Coronary artery (tissue), 2 donors: Measurements from ENCODE around the gene FLT3.
"Not testable (repeated sequence)": the region's sequence is repeated elsewhere in the genome, so short reads cannot be mapped to it uniquely, and the experiment has no call there.

Experiments used
- DNase-seq: peaks from one replicate; pipeline ENCODE4 v3.0.0-alpha.2; 2017; ENCODE audit warnings: low spot score
- H3K27ac ChIP-seq, 2 donors: fragments of 200-600 bp; sonication (generic); one replicate each; pipeline ENCODE4 v1.5.1; 2016 to 2019
- H3K4me3 ChIP-seq: fragments of 200-600 bp; sonication (generic); 2 replicates; pipeline ENCODE4 v1.5.1; 2016; ENCODE audit warnings: mild to moderate bottlenecking, moderate library complexity
- CTCF ChIP-seq: fragments of 200-600 bp; sonication (generic); IDR thresholded peaks from one replicate; pipeline ENCODE4 v1.5.1; 2019; ENCODE audit warnings: antibody characterized with exemption

FLT3 gene

DNA sequence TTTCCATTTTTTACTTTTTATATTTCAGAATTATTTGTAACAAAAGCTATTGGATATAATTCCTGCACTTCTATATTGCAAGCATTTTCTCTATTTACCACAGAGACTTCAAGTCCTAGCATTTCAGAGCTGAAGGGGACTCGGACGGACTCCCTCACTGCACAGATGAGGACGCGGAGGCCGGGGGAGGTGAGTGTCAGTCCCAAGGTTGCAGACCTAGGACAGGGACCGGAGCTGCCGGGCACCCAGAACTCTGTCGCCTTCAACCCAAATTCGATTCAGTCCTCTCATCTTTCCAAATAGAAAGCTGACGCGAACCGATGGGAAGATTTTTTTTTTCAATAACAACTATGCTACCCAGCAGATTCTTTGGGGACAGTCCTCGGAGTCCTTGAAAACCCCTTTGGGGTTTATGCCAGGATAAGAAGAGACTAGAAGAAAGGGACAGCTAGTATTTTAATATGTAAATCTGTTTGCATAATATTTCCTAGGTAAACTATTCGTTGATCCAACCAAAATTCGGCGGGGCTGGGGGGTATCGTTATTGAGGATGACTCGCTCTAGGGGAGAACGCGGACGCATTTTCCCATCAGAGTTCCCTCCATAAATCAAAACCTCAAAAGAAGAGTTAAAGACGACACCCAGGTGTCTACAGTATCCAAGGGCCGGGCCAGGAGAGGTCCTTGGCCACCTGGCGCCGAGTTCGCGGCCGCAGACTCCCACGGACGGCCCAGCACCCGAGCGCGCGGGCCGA is 803 bp downstream of the FLT3 start:
- no peak for TF ChIP-seq CTCF
- peak overlapping the region; percentile 70 for H3K4me3 ChIP-seq
- no peak overlapping the region for H3K27ac ChIP-seq
- no peak for DNase-seq

GRCh38 chr13:28097503-28097902 is 2.9 kb downstream of the FLT3 start:
- H3K27ac ChIP-seq = no peak overlapping the region
- no peak for DNase-seq
- TF ChIP-seq CTCF = no peak
- H3K4me3 ChIP-seq = no peak overlapping the region

GRCh38 chr13:28094306-28094705 is 6.1 kb downstream of the FLT3 start:
- Histone ChIP-seq H3K4me3 (no peak overlapping the region), H3K27ac (no peak overlapping the region)
- TF ChIP-seq CTCF = no peak
- DNase-seq = no peak

GRCh38 chr13:28093881-28094280 is 6.5 kb downstream of the FLT3 start:
- H3K27ac ChIP-seq = no peak overlapping the region

DNA sequence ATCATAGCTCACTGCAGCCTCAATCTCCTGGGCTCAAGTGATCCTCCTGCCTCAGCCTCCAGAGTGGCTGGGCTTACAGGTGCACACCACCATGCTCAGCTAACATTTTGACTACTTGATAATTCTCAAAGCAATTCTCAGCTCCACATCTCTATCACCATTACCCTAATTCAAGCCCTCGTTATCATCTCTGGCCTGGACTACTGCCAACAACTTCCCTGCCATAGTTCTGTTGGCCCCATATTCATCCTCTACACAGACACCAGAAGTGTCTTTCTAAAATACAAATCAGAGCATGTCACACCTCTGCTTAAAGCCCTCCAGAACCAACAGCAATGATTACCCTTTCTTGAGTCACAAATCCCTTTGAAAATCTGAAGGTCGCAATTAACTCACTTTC is 7.9 kb downstream of the FLT3 start:
- Histone ChIP-seq H3K4me3 (no peak overlapping the region), H3K27ac (no peak overlapping the region)
- DNase-seq = no peak
- TF ChIP-seq CTCF = no peak

More at GRCh38 chr13:28093881-28094280, 6.5 kb downstream of the FLT3 start:
- TF ChIP-seq CTCF = no peak
- no peak for DNase-seq
- no peak overlapping the region for H3K4me3 ChIP-seq

GRCh38 chr13:28089065-28089464 is 11.3 kb downstream of the FLT3 start:
- TF ChIP-seq CTCF = no peak
- DNase-seq = no peak
- no peak overlapping the region for H3K27ac ChIP-seq
- no peak overlapping the region for H3K4me3 ChIP-seq

GRCh38 chr13:28077820-28078219 is 22.6 kb downstream of the FLT3 start:
- not testable (repeated sequence) for H3K4me3 ChIP-seq, H3K27ac ChIP-seq, DNase-seq
